HEK293 (cell line): Measurements from ENCODE around the gene CHGA.
A peak's percentile ranks its signal among the peaks of the same experiment; 100 is the strongest.

ENCODE experiments used
- CTCF ChIA-PET: fragments of 350-600 bp; formaldehyde crosslinking; extraction: SDS; loops from one replicate; lab custom pipeline; 2021; ENCODE audit warnings: antibody characterized with exemption; lab: Yijun Ruan, JAX
- POLR2A ChIA-PET: fragments of 300-600 bp; formaldehyde crosslinking; extraction: SDS; loops from one replicate; lab custom pipeline; 2020; ENCODE audit warnings: antibody characterized with exemption, inconsistent platforms; lab: Yijun Ruan, JAX
- H3K27ac ChIP-seq: fragments of 200-500 bp; sonication (Bioruptor generic); 2 replicates; pipeline ENCODE4 v1.5.1; 2014; ENCODE audit warnings: low read depth, low read length, control low read depth, inconsistent platforms; ENCODE audit errors: extremely low read depth
- H3K36me3 ChIP-seq, 2 experiments: fragments of 200-500 bp in 1 of 2; sonication (Bioruptor generic) in 1 of 2; 1 replicate in 1 of 2; 2 replicates in 1 of 2; pipeline ENCODE4 v1.5.1; 2014 to 2017; ENCODE audit warnings: inconsistent platforms in 2 of 2, low read length in 2 of 2; ENCODE audit not compliant: control insufficient read depth in 2 of 2, insufficient read depth in 1 of 2
- H3K4me1 ChIP-seq: fragments of 200-500 bp; sonication (Bioruptor generic); 2 replicates; pipeline ENCODE4 v1.5.1; 2014; ENCODE audit warnings: mild to moderate bottlenecking, low read length, inconsistent platforms; ENCODE audit not compliant: control insufficient read depth, insufficient read depth
- H3K4me3 ChIP-seq: 2 replicates; pipeline ENCODE4 v1.5.1; 2011; ENCODE audit warnings: low read depth, mild to moderate bottlenecking, control low read depth, low read length, moderate library complexity
- H3K9me3 ChIP-seq: fragments of 200-500 bp; sonication (Bioruptor generic); 2 replicates; pipeline ENCODE4 v1.5.1; 2014; ENCODE audit warnings: low read depth, low read length, inconsistent platforms; ENCODE audit not compliant: control insufficient read depth, insufficient read depth
- HOXA7 ChIP-seq: sonication (generic); formaldehyde crosslinking; IDR thresholded peaks from 2 replicates; pipeline ENCODE4 v1.8.1; 2022; ENCODE audit warnings: missing genetic modification reagents, borderline replicate concordance
- KLF1 ChIP-seq: fragments of 450-650 bp; formaldehyde crosslinking; IDR thresholded peaks from 2 replicates; pipeline ENCODE4 v1.5.1; 2016; ENCODE audit warnings: missing biosample characterization, missing genetic modification characterization
- KLF10 ChIP-seq: fragments of 450-650 bp; IDR thresholded peaks from 2 replicates; pipeline ENCODE4 v1.5.1; 2018; ENCODE audit warnings: missing biosample characterization, mild to moderate bottlenecking, missing genetic modification characterization
- KLF7 ChIP-seq: fragments of 450-650 bp; formaldehyde crosslinking; IDR thresholded peaks from 2 replicates; pipeline ENCODE4 v1.5.1; 2016; ENCODE audit warnings: missing biosample characterization, missing genetic modification characterization, borderline replicate concordance
- KLF9 ChIP-seq: fragments of 450-650 bp; formaldehyde crosslinking; IDR thresholded peaks from 2 replicates; pipeline ENCODE4 v1.5.1; 2016; ENCODE audit warnings: missing biosample characterization, missing genetic modification characterization, low read depth
- YY1 ChIP-seq: fragments of 450-650 bp; formaldehyde crosslinking; IDR thresholded peaks from 2 replicates; pipeline ENCODE4 v1.5.1; 2018; ENCODE audit warnings: missing biosample characterization, missing genetic modification characterization
- ZBTB21 ChIP-seq: fragments of 450-650 bp; formaldehyde crosslinking; IDR thresholded peaks from 2 replicates; pipeline ENCODE4 v1.5.1; 2017; ENCODE audit warnings: missing biosample characterization, missing genetic modification characterization
- ZFP3 ChIP-seq: fragments of 450-650 bp; formaldehyde crosslinking; IDR thresholded peaks from 2 replicates; pipeline ENCODE4 v1.5.1; 2016; ENCODE audit warnings: low read depth, missing biosample characterization, missing genetic modification characterization
- ZFP37 ChIP-seq: fragments of 450-650 bp; formaldehyde crosslinking; IDR thresholded peaks from 2 replicates; pipeline ENCODE4 v1.5.1; 2016; ENCODE audit warnings: missing biosample characterization, missing genetic modification characterization
- ZNF121 ChIP-seq: fragments of 450-650 bp; formaldehyde crosslinking; IDR thresholded peaks from 2 replicates; pipeline ENCODE4 v1.5.1; 2016; ENCODE audit warnings: missing biosample characterization, missing genetic modification characterization
- ZNF2 ChIP-seq: fragments of 450-650 bp; formaldehyde crosslinking; IDR thresholded peaks from 2 replicates; pipeline ENCODE4 v1.5.1; 2016; ENCODE audit warnings: missing biosample characterization, missing genetic modification characterization
- ZNF221 ChIP-seq: fragments of 450-650 bp; formaldehyde crosslinking; IDR thresholded peaks from 2 replicates; pipeline ENCODE4 v1.5.1; 2017; ENCODE audit warnings: missing biosample characterization, missing genetic modification characterization, borderline replicate concordance
- ZNF292 ChIP-seq: fragments of 450-650 bp; formaldehyde crosslinking; IDR thresholded peaks from 2 replicates; pipeline ENCODE4 v1.5.1; 2016; ENCODE audit warnings: low read depth, missing biosample characterization, missing genetic modification characterization, borderline replicate concordance
- ZNF335 ChIP-seq: fragments of 450-650 bp; formaldehyde crosslinking; conservative IDR thresholded peaks from 2 replicates; pipeline ENCODE4 v1.5.1; 2016; ENCODE audit warnings: missing biosample characterization, missing genetic modification characterization
- ZNF341 ChIP-seq: fragments of 450-650 bp; formaldehyde crosslinking; IDR thresholded peaks from 2 replicates; pipeline ENCODE4; 2016; ENCODE audit warnings: low read depth, missing biosample characterization, missing genetic modification characterization
- ZNF560 ChIP-seq: fragments of 450-650 bp; formaldehyde crosslinking; IDR thresholded peaks from 2 replicates; pipeline ENCODE4 v1.5.1; 2017; ENCODE audit warnings: missing biosample characterization, missing genetic modification characterization, borderline replicate concordance
- ZNF623 ChIP-seq: fragments of 450-650 bp; formaldehyde crosslinking; IDR thresholded peaks from 2 replicates; pipeline ENCODE4 v1.5.1; 2016; ENCODE audit warnings: missing biosample characterization, missing genetic modification characterization
- ZNF677 ChIP-seq: fragments of 450-650 bp; IDR thresholded peaks from 2 replicates; pipeline ENCODE4 v1.5.0; 2018; ENCODE audit warnings: missing biosample characterization, mild to moderate bottlenecking, missing genetic modification characterization, moderate library complexity
- ZSCAN23 ChIP-seq: fragments of 450-650 bp; formaldehyde crosslinking; IDR thresholded peaks from 2 replicates; pipeline ENCODE4 v1.5.1; 2016; ENCODE audit warnings: missing biosample characterization, missing genetic modification characterization
- TF ChIP-seq, protein P1 (sequence below): fragments of 450-650 bp; formaldehyde crosslinking; IDR thresholded peaks from 2 replicates; pipeline ENCODE4 v1.5.1; 2016; ENCODE audit warnings: missing biosample characterization, missing genetic modification characterization, borderline replicate concordance
- TF ChIP-seq, protein P2 (sequence below): fragments of 450-650 bp; formaldehyde crosslinking; IDR thresholded peaks from 2 replicates; pipeline ENCODE4 v1.5.1; 2017; ENCODE audit warnings: missing biosample characterization, mild to moderate bottlenecking, missing genetic modification characterization, moderate library complexity
- TF ChIP-seq, protein P3 (sequence below): fragments of 450-650 bp; formaldehyde crosslinking; IDR thresholded peaks from 2 replicates; pipeline ENCODE4 v1.5.0; 2017; ENCODE audit warnings: missing biosample characterization, missing genetic modification characterization, borderline replicate concordance

The CHGA gene

DNA sequence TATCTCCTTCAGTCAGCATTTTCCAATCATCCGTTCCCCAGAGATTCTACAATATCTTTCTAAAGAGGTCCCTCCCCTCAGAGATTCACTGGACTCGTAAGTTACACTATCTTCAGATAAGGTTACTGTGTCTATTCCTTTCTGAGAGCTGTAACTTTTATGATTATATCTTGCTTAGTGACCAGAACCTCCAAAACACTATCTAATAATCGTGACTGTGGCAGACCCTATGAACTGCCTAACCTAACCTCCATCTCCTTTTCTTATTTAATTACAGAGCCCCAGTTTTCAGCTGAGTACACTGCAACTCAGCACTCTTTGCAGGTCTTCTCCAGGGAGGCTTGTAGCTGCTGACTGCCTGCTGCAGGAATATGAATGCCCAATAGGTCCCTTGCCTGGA lies 38.5 kb upstream of the CHGA start:
- Histone ChIP-seq H3K27ac (no peak overlapping the region), H3K9me3 (no peaks in the 10 kb centered on the region), H3K4me3 (no peak overlapping the region), H3K36me3 (no peaks in the 10 kb centered on the region), H3K4me1 (no peaks in the 10 kb centered on the region)
- ChIA-PET POLR2A (no interaction called here), CTCF (no interaction called here)
- TF ChIP-seq ZFP3 (no peak), ZBTB21 (tag by site-specific recombination) (no peak), ZNF677 (tag by site-specific recombination) (no peak), ZFP37 (tag by site-specific recombination) (no peak), KLF1 (tag by site-specific recombination) (no peak), ZNF341 (tag by site-specific recombination) (no peak), HOXA7 (no peak), KLF10 (tag by site-specific recombination) (no peak), ZNF2 (no peak), ZSCAN23 (no peak), KLF9 (no peak), ZNF121 (tag by site-specific recombination) (no peak)

DNA sequence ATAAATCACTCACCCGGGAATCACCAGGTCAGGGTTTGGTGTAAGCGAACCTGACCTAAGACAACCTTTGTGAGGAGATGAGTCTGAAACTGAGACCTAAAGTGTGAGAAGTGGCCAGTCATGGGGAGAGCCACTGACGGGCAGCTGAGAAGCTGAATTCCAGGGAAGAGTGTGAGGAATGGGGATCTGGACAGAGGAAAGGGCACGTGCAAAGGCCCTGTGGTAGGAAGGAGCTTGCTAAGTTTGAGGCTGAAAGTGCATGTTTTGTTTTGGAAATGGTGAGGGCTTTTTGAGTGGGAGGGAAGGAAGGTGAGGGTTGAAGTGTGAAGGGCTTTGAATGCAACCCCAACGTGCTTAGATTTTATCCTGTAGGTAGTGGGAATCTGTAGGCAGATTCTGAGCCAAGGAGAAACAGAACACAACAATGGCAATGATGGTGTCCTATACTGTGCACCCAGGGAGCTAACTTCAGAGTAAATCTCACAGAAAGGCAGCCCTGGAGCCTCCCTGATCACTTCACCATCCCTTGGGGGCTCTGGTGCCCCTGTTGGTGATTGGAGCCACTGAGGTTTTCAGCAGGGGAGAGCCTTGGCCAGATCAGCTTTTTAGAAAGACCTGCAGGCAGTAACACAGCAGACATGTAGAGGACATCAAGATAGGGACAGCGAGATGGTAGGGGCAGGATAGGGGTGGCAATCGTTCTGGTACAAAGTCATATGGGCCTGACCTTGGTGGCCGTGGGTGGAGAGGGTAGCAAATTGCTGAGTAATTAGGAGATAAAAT lies 37.5 kb upstream of the CHGA start:
- no peak overlapping the region for H3K27ac ChIP-seq
- TF ChIP-seq, protein P1, sequence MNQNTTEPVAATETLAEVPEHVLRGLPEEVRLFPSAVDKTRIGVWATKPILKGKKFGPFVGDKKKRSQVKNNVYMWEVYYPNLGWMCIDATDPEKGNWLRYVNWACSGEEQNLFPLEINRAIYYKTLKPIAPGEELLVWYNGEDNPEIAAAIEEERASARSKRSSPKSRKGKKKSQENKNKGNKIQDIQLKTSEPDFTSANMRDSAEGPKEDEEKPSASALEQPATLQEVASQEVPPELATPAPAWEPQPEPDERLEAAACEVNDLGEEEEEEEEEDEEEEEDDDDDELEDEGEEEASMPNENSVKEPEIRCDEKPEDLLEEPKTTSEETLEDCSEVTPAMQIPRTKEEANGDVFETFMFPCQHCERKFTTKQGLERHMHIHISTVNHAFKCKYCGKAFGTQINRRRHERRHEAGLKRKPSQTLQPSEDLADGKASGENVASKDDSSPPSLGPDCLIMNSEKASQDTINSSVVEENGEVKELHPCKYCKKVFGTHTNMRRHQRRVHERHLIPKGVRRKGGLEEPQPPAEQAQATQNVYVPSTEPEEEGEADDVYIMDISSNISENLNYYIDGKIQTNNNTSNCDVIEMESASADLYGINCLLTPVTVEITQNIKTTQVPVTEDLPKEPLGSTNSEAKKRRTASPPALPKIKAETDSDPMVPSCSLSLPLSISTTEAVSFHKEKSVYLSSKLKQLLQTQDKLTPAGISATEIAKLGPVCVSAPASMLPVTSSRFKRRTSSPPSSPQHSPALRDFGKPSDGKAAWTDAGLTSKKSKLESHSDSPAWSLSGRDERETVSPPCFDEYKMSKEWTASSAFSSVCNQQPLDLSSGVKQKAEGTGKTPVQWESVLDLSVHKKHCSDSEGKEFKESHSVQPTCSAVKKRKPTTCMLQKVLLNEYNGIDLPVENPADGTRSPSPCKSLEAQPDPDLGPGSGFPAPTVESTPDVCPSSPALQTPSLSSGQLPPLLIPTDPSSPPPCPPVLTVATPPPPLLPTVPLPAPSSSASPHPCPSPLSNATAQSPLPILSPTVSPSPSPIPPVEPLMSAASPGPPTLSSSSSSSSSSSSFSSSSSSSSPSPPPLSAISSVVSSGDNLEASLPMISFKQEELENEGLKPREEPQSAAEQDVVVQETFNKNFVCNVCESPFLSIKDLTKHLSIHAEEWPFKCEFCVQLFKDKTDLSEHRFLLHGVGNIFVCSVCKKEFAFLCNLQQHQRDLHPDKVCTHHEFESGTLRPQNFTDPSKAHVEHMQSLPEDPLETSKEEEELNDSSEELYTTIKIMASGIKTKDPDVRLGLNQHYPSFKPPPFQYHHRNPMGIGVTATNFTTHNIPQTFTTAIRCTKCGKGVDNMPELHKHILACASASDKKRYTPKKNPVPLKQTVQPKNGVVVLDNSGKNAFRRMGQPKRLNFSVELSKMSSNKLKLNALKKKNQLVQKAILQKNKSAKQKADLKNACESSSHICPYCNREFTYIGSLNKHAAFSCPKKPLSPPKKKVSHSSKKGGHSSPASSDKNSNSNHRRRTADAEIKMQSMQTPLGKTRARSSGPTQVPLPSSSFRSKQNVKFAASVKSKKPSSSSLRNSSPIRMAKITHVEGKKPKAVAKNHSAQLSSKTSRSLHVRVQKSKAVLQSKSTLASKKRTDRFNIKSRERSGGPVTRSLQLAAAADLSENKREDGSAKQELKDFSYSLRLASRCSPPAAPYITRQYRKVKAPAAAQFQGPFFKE (tag by site-specific recombination), result no peak
- peak; percentile 96 for TF ChIP-seq ZNF623 (tag by site-specific recombination)
- TF ChIP-seq, all 188 proteins: peak for 1
- Histone ChIP-seq H3K4me1 (no peaks in the 10 kb centered on the region), H3K36me3 (no peaks in the 10 kb centered on the region), H3K4me3 (no peak overlapping the region), H3K9me3 (no peaks in the 10 kb centered on the region)
- ChIA-PET POLR2A (no interaction called here), CTCF (no interaction called here)

DNA sequence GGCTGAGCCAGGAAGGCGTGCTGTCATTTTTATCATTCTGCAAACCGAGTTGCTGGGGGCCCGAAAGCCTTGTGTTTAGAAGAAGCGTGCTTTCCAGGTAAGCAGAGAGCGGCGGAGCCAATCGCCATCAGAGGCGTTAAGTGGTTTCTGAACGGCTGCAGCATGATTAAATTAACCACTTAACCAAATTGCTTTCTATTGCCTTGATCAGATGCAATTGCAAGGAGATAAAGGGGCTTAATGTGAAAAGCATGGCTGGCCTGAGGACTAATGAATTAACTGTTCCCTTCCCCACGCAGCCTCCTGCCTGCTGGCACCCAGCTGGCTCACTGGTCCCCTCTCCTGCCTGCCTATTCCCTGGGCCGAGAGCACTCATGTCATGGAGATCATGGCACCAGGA lies 36.6 kb upstream of the CHGA start:
- H3K9me3 ChIP-seq, result no peaks in the 10 kb centered on the region
- no peaks in the 10 kb centered on the region for H3K36me3 ChIP-seq
- ChIA-PET POLR2A (no interaction called here), CTCF (no interaction called here)
- H3K4me3 ChIP-seq, result no peak overlapping the region
- H3K27ac ChIP-seq, result no peak overlapping the region
- peaks cover 4% of the 10 kb centered on the region; the same call in 1 of the 2 replicates for H3K4me1 ChIP-seq
- TF ChIP-seq, protein P2, sequence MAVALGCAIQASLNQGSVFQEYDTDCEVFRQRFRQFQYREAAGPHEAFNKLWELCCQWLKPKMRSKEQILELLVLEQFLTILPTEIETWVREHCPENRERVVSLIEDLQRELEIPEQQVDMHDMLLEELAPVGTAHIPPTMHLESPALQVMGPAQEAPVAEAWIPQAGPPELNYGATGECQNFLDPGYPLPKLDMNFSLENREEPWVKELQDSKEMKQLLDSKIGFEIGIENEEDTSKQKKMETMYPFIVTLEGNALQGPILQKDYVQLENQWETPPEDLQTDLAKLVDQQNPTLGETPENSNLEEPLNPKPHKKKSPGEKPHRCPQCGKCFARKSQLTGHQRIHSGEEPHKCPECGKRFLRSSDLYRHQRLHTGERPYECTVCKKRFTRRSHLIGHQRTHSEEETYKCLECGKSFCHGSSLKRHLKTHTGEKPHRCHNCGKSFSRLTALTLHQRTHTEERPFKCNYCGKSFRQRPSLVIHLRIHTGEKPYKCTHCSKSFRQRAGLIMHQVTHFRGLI (tag by site-specific recombination), result no peak
- TF ChIP-seq ZNF221 (tag by site-specific recombination) (no peak), ZNF335 (tag by site-specific recombination) (no peak), ZNF560 (no peak), KLF7 (no peak), YY1 (tag by site-specific recombination) (no peak), ZNF292 (no peak)
- TF ChIP-seq, protein P3, sequence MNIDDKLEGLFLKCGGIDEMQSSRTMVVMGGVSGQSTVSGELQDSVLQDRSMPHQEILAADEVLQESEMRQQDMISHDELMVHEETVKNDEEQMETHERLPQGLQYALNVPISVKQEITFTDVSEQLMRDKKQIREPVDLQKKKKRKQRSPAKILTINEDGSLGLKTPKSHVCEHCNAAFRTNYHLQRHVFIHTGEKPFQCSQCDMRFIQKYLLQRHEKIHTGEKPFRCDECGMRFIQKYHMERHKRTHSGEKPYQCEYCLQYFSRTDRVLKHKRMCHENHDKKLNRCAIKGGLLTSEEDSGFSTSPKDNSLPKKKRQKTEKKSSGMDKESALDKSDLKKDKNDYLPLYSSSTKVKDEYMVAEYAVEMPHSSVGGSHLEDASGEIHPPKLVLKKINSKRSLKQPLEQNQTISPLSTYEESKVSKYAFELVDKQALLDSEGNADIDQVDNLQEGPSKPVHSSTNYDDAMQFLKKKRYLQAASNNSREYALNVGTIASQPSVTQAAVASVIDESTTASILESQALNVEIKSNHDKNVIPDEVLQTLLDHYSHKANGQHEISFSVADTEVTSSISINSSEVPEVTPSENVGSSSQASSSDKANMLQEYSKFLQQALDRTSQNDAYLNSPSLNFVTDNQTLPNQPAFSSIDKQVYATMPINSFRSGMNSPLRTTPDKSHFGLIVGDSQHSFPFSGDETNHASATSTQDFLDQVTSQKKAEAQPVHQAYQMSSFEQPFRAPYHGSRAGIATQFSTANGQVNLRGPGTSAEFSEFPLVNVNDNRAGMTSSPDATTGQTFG (tag by site-specific recombination), result no peak
